ENCODE results near the gene CELF2. TPM values are rescaled to one million over a fixed set of nuclear protein-coding genes. Genes with fewer than 3 reads are reported as not detected.

Gene CELF2
- polyA plus RNA-seq, 1 donor from 2014 or later: 55.5 TPM

DNA sequence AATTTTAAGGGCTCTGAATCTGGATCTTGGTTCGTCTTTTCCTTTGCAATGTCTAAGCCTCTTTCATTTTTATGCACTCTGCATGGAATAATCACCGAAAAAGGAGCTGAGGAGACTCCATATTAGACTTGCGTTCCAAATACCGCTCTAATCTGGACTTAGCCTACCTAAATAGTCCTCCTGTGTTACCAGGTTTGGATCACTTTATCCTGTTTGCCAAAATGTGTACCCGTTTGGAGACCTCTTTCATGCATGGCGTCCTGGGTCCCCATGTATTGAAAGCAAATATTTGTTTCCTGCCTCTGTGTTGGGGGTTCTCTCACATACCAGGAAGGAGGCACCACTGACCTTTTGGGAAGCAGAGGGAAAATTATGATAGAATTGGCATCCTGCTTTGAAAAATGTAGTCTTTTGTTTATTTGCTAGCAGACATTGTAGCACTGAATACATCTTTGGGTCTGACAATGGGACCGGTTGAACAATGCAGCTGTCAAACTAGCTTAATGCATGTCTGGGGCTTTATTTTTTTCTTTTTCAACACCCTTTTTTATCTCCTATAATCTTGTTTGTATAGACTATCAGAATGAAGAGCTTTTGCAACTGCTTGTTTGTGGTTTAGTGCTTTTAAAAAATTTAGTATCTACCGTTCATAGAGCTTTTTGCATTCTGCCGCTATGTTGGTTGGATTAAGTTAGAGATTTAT lies 11.8 kb upstream of the CELF2 start:
- Histone ChIP-seq H3K9me3 (ENCODE audit: low read length) (no peaks in the 10 kb centered on the region), H2AFZ (ENCODE audit: low read depth, low read length) (peak overlapping the region; percentile 2), H3K79me2 (replicated peaks; ENCODE audit: insufficient read depth, low read length) (peaks cover 12% of the 10 kb centered on the region), H3K36me3 (ENCODE audit: insufficient read depth, low read length) (no peaks in the 10 kb centered on the region), H3K9me2 (ENCODE audit: insufficient read depth, low read length) (no peaks in the 10 kb centered on the region), H3K4me3 (ENCODE audit: low read length) (peak overlapping the region; percentile 62), H3K27ac (ENCODE audit: low read length) (peak overlapping the region; percentile 58), H3K9ac (ENCODE audit: low read length) (peak overlapping the region; percentile 52), H3K27me3 (ENCODE audit: insufficient read depth, low read depth, low read length) (no peaks in the 10 kb centered on the region), H3K4me2 (ENCODE audit: low read length) (peak overlapping the region; percentile 37), H4K20me1 (ENCODE audit: insufficient read depth) (no peaks in the 10 kb centered on the region), H3F3A (ENCODE audit: insufficient read depth, low read length, poor library complexity, severe bottlenecking) (no peaks in the 10 kb centered on the region)
- TF ChIP-seq POLR2AphosphoS5 (IDR thresholded peaks at IDR 0.05) (no peak), MXI1 (conservative IDR thresholded peaks at IDR 0.05; ENCODE audit: poor library complexity, severe bottlenecking) (no peak), EP300 (conservative IDR thresholded peaks at IDR 0.05; ENCODE audit: poor library complexity, severe bottlenecking) (no peak), TAF1 (IDR thresholded peaks at IDR 0.05; ENCODE audit: low read depth) (no peak), SMC3 (conservative IDR thresholded peaks at IDR 0.05; ENCODE audit: poor library complexity) (no peak), EZH2 (IDR thresholded peaks at IDR 0.05; ENCODE audit: borderline replicate concordance, insufficient read depth, low read length, poor library complexity, severe bottlenecking) (no peak), RAD21 (conservative IDR thresholded peaks at IDR 0.05) (no peak)
- TF ChIP-seq, protein P1, sequence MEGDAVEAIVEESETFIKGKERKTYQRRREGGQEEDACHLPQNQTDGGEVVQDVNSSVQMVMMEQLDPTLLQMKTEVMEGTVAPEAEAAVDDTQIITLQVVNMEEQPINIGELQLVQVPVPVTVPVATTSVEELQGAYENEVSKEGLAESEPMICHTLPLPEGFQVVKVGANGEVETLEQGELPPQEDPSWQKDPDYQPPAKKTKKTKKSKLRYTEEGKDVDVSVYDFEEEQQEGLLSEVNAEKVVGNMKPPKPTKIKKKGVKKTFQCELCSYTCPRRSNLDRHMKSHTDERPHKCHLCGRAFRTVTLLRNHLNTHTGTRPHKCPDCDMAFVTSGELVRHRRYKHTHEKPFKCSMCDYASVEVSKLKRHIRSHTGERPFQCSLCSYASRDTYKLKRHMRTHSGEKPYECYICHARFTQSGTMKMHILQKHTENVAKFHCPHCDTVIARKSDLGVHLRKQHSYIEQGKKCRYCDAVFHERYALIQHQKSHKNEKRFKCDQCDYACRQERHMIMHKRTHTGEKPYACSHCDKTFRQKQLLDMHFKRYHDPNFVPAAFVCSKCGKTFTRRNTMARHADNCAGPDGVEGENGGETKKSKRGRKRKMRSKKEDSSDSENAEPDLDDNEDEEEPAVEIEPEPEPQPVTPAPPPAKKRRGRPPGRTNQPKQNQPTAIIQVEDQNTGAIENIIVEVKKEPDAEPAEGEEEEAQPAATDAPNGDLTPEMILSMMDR (IDR thresholded peaks at IDR 0.05; ENCODE audit: poor library complexity, severe bottlenecking): no peak
- TF ChIP-seq, protein P2, sequence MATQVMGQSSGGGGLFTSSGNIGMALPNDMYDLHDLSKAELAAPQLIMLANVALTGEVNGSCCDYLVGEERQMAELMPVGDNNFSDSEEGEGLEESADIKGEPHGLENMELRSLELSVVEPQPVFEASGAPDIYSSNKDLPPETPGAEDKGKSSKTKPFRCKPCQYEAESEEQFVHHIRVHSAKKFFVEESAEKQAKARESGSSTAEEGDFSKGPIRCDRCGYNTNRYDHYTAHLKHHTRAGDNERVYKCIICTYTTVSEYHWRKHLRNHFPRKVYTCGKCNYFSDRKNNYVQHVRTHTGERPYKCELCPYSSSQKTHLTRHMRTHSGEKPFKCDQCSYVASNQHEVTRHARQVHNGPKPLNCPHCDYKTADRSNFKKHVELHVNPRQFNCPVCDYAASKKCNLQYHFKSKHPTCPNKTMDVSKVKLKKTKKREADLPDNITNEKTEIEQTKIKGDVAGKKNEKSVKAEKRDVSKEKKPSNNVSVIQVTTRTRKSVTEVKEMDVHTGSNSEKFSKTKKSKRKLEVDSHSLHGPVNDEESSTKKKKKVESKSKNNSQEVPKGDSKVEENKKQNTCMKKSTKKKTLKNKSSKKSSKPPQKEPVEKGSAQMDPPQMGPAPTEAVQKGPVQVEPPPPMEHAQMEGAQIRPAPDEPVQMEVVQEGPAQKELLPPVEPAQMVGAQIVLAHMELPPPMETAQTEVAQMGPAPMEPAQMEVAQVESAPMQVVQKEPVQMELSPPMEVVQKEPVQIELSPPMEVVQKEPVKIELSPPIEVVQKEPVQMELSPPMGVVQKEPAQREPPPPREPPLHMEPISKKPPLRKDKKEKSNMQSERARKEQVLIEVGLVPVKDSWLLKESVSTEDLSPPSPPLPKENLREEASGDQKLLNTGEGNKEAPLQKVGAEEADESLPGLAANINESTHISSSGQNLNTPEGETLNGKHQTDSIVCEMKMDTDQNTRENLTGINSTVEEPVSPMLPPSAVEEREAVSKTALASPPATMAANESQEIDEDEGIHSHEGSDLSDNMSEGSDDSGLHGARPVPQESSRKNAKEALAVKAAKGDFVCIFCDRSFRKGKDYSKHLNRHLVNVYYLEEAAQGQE (IDR thresholded peaks at IDR 0.05; ENCODE audit: borderline replicate concordance): no peak

DNA sequence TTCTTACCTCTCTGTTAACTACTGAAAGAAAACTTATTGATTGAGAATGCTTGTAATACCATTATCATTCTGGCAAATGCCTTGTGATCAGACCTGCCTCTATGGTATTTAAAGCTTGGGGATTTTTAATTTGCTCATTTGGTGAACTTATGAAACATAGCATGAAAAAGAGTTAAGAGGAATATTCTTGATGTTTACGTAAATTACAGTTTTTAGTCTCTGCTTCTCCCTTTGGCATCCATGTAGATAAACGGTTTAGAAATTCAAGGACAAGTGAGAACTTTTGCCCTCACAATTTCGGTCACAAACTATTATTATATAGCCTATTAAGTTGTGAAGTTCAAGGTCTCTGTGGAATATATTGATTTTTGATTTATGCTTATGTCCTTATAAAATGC lies 11.2 kb upstream of the CELF2 start:
- Histone ChIP-seq H4K20me1 (ENCODE audit: insufficient read depth) (no peaks in the 10 kb centered on the region), H3K9me3 (ENCODE audit: low read length) (no peaks in the 10 kb centered on the region), H3K36me3 (ENCODE audit: insufficient read depth, low read length) (no peaks in the 10 kb centered on the region), H2AFZ (ENCODE audit: low read depth, low read length) (no peak overlapping the region), H3K9ac (ENCODE audit: low read length) (peak overlapping the region; percentile 52), H3K27ac (ENCODE audit: low read length) (peak overlapping the region; percentile 58), H3K9me2 (ENCODE audit: insufficient read depth, low read length) (no peaks in the 10 kb centered on the region), H3F3A (ENCODE audit: insufficient read depth, low read length, poor library complexity, severe bottlenecking) (no peaks in the 10 kb centered on the region), H3K4me3 (ENCODE audit: low read length) (peak overlapping the region; percentile 62), H3K4me2 (ENCODE audit: low read length) (peak overlapping the region; percentile 37), H3K27me3 (ENCODE audit: insufficient read depth, low read depth, low read length) (no peaks in the 10 kb centered on the region), H3K79me2 (replicated peaks; ENCODE audit: insufficient read depth, low read length) (peaks cover 12% of the 10 kb centered on the region)
- TF ChIP-seq MXI1 (conservative IDR thresholded peaks at IDR 0.05; ENCODE audit: poor library complexity, severe bottlenecking): no peak
- TF ChIP-seq RAD21 (conservative IDR thresholded peaks at IDR 0.05): no peak
- TF ChIP-seq, protein P2 (IDR thresholded peaks at IDR 0.05; ENCODE audit: borderline replicate concordance): no peak
- no peak for TF ChIP-seq EP300 (conservative IDR thresholded peaks at IDR 0.05; ENCODE audit: poor library complexity, severe bottlenecking)
- TF ChIP-seq TAF1 (IDR thresholded peaks at IDR 0.05; ENCODE audit: low read depth): no peak
- TF ChIP-seq SMC3 (conservative IDR thresholded peaks at IDR 0.05; ENCODE audit: poor library complexity): no peak
- TF ChIP-seq, protein P1 (IDR thresholded peaks at IDR 0.05; ENCODE audit: poor library complexity, severe bottlenecking): no peak
- no peak for TF ChIP-seq POLR2AphosphoS5 (IDR thresholded peaks at IDR 0.05)
- no peak for TF ChIP-seq EZH2 (IDR thresholded peaks at IDR 0.05; ENCODE audit: borderline replicate concordance, insufficient read depth, low read length, poor library complexity, severe bottlenecking)
